Nephron progenitor cell (in vitro differentiated cells): Measurements from ENCODE around the gene IL1RN.

Source experiments
- DNase-seq: peaks from one replicate; pipeline ENCODE4 v3.0.0; 2021
- H3K27ac Mint-ChIP-seq: 2 replicates; pipeline ENCODE4 v1.8.0; 2021; ENCODE audit warnings: mild to moderate bottlenecking, moderate library complexity, mixed read lengths
- H3K27me3 Mint-ChIP-seq: 2 replicates; pipeline ENCODE4 v1.8.0; 2021; ENCODE audit warnings: mild to moderate bottlenecking, low read depth, mixed read lengths; ENCODE audit not compliant: poor library complexity
- H3K36me3 Mint-ChIP-seq: 2 replicates; pipeline ENCODE4 v1.8.0; 2021; ENCODE audit warnings: low read depth, mixed read lengths
- H3K4me1 Mint-ChIP-seq: 2 replicates; pipeline ENCODE4 v1.8.0; 2021; ENCODE audit warnings: mixed read lengths
- H3K4me3 Mint-ChIP-seq: 2 replicates; pipeline ENCODE4 v1.8.0; 2021; ENCODE audit warnings: mild to moderate bottlenecking, moderate library complexity, mixed read lengths
- H3K9me3 Mint-ChIP-seq: 2 replicates; pipeline ENCODE4 v1.8.0; 2021; ENCODE audit warnings: mild to moderate bottlenecking, moderate library complexity, mixed read lengths
- CTCF ChIP-seq: fragments of 200-600 bp; sonication (generic); IDR thresholded peaks from 2 replicates; pipeline ENCODE4 v1.5.0; 2021; ENCODE audit warnings: antibody characterized with exemption

The IL1RN gene

GRCh38 chr2:113169002-113169530 lies 41.7 kb downstream of the IL1RN start:
- Mint-ChIP-seq H3K9me3 (no peaks in the 10 kb centered on the region), H3K27ac (no peak overlapping the region), H3K27me3 (peaks cover 11% of the 10 kb centered on the region), H3K36me3 (no peaks in the 10 kb centered on the region), H3K4me1 (peaks cover 28% of the 10 kb centered on the region), H3K4me3 (no peak overlapping the region)
- TF ChIP-seq CTCF, result no peak
- no peak for DNase-seq

- TF ChIP-seq CTCF, result no peak
- no peaks in the 10 kb centered on the region for H3K36me3 Mint-ChIP-seq
- H3K9me3 Mint-ChIP-seq, result no peaks in the 10 kb centered on the region
- H3K27ac Mint-ChIP-seq, result no peak overlapping the region
- H3K4me1 Mint-ChIP-seq, result peaks cover 28% of the 10 kb centered on the region
- no peak overlapping the region for H3K4me3 Mint-ChIP-seq
- peaks cover 11% of the 10 kb centered on the region for H3K27me3 Mint-ChIP-seq
- no peak for DNase-seq
Observed at GRCh38 chr2:113169586-113169985, 42.2 kb downstream of the IL1RN start.

- no peak for DNase-seq
- no peak overlapping the region for H3K27ac Mint-ChIP-seq
- peaks cover 11% of the 10 kb centered on the region for H3K27me3 Mint-ChIP-seq
- TF ChIP-seq CTCF, result no peak
- no peaks in the 10 kb centered on the region for H3K36me3 Mint-ChIP-seq
- H3K4me3 Mint-ChIP-seq, result no peak overlapping the region
- H3K9me3 Mint-ChIP-seq, result no peaks in the 10 kb centered on the region
- peaks cover 26% of the 10 kb centered on the region for H3K4me1 Mint-ChIP-seq
Observed at GRCh38 chr2:113171334-113172075, 44.1 kb downstream of the IL1RN start.

- H3K36me3 Mint-ChIP-seq, result no peaks in the 10 kb centered on the region
- H3K4me1 Mint-ChIP-seq, result peaks cover 20% of the 10 kb centered on the region
- no peak overlapping the region for H3K27ac Mint-ChIP-seq
- no peak for TF ChIP-seq CTCF
- H3K9me3 Mint-ChIP-seq, result no peaks in the 10 kb centered on the region
- peaks cover 9% of the 10 kb centered on the region for H3K27me3 Mint-ChIP-seq
- no peak overlapping the region for H3K4me3 Mint-ChIP-seq
- DNase-seq, result no peak
Observed at GRCh38 chr2:113172721-113173541, 45.5 kb downstream of the IL1RN start.

GRCh38 chr2:113173542-113174375 lies 46.4 kb downstream of the IL1RN start, which contains the start of gene PSD4:
Gene PSD4, plus strand, starts transcription at chr2:113173971. Its CDS starts 8,486 bp downstream, at chr2:113182457.
- Mint-ChIP-seq H3K4me3 (no peak within 1 kb of the TSS), H3K9me3 (no peaks in the 10 kb centered on the region), H3K27me3 (peaks cover 5% of the 10 kb centered on the region), H3K36me3 (no peaks in the 10 kb centered on the region), H3K27ac (no peak within 1 kb of the TSS), H3K4me1 (peaks cover 20% of the 10 kb centered on the region)
- TF ChIP-seq CTCF, result no peak
- DNase-seq, result no peak
